Measurements from ENCODE around the gene ILF2.

The ILF2 gene

GRCh38 chr1:153640861-153641260 is 29.9 kb downstream of the ILF2 start:
- TF ChIP-seq TAF1 (IDR thresholded peaks at IDR 0.05; ENCODE audit: borderline replicate concordance, insufficient read depth, low read length) (no peak), FOXP2 (optimal IDR thresholded peaks at IDR 0.05; ENCODE audit: borderline replicate concordance, extremely low read depth, extremely low read length, insufficient read depth) (no peak), POLR2AphosphoS5 (IDR thresholded peaks at IDR 0.05; ENCODE audit: low read depth, low read length) (no peak; the same call in 1 of the 2 replicates)
- TF ChIP-seq, protein P1, sequence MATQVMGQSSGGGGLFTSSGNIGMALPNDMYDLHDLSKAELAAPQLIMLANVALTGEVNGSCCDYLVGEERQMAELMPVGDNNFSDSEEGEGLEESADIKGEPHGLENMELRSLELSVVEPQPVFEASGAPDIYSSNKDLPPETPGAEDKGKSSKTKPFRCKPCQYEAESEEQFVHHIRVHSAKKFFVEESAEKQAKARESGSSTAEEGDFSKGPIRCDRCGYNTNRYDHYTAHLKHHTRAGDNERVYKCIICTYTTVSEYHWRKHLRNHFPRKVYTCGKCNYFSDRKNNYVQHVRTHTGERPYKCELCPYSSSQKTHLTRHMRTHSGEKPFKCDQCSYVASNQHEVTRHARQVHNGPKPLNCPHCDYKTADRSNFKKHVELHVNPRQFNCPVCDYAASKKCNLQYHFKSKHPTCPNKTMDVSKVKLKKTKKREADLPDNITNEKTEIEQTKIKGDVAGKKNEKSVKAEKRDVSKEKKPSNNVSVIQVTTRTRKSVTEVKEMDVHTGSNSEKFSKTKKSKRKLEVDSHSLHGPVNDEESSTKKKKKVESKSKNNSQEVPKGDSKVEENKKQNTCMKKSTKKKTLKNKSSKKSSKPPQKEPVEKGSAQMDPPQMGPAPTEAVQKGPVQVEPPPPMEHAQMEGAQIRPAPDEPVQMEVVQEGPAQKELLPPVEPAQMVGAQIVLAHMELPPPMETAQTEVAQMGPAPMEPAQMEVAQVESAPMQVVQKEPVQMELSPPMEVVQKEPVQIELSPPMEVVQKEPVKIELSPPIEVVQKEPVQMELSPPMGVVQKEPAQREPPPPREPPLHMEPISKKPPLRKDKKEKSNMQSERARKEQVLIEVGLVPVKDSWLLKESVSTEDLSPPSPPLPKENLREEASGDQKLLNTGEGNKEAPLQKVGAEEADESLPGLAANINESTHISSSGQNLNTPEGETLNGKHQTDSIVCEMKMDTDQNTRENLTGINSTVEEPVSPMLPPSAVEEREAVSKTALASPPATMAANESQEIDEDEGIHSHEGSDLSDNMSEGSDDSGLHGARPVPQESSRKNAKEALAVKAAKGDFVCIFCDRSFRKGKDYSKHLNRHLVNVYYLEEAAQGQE (IDR thresholded peaks at IDR 0.05; ENCODE audit: insufficient read depth in 1 of 2, low read depth in 2 of 2, low read length in 2 of 2), result no peak

GRCh38 chr1:153639280-153639679 is 31.5 kb downstream of the ILF2 start:
- no peak for TF ChIP-seq FOXP2 (optimal IDR thresholded peaks at IDR 0.05; ENCODE audit: borderline replicate concordance, extremely low read depth, extremely low read length, insufficient read depth)
- TF ChIP-seq, protein P1 (IDR thresholded peaks at IDR 0.05; ENCODE audit: insufficient read depth in 1 of 2, low read depth in 2 of 2, low read length in 2 of 2), result no peak
- no peak for TF ChIP-seq TAF1 (IDR thresholded peaks at IDR 0.05; ENCODE audit: borderline replicate concordance, insufficient read depth, low read length)
- no peak for TF ChIP-seq POLR2AphosphoS5 (IDR thresholded peaks at IDR 0.05; ENCODE audit: low read depth, low read length)
- no peak for TF ChIP-seq SIN3A (IDR thresholded peaks at IDR 0.05; ENCODE audit: borderline replicate concordance, insufficient read depth, low read length)

- TF ChIP-seq, protein P1 (IDR thresholded peaks at IDR 0.05; ENCODE audit: insufficient read depth in 1 of 2, low read depth in 2 of 2, low read length in 2 of 2), result no peak
- TF ChIP-seq FOXP2 (optimal IDR thresholded peaks at IDR 0.05; ENCODE audit: borderline replicate concordance, extremely low read depth, extremely low read length, insufficient read depth) (no peak), TAF1 (IDR thresholded peaks at IDR 0.05; ENCODE audit: borderline replicate concordance, insufficient read depth, low read length) (no peak), POLR2AphosphoS5 (IDR thresholded peaks at IDR 0.05; ENCODE audit: low read depth, low read length) (no peak), SIN3A (IDR thresholded peaks at IDR 0.05; ENCODE audit: borderline replicate concordance, insufficient read depth, low read length) (no peak)
Measured at GRCh38 chr1:153638261-153638660, 32.5 kb downstream of the ILF2 start.

DNA sequence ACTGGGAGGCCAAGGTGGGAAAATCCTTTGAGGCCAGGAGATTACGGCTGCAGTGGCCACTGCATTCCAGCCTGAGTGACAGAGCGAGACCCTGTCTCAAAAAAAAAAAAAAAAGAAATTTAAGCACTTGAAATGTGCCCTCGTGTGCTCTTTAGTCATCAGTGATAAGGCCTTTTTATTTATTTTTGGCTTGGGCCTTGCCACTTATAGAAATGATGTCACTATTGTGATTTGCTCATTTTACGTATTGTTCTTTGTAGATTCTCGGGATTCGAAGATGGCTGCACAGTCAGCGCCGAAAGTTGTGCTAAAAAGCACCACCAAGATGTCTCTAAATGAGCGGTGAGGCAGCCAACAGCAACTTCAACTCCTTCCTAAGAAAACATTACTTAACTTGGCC is 34.5 kb downstream of the ILF2 start:
- TF ChIP-seq SIN3A (IDR thresholded peaks at IDR 0.05; ENCODE audit: borderline replicate concordance, insufficient read depth, low read length) (no peak), POLR2AphosphoS5 (IDR thresholded peaks at IDR 0.05; ENCODE audit: low read depth, low read length) (no peak), FOXP2 (optimal IDR thresholded peaks at IDR 0.05; ENCODE audit: borderline replicate concordance, extremely low read depth, extremely low read length, insufficient read depth) (no peak), TAF1 (IDR thresholded peaks at IDR 0.05; ENCODE audit: borderline replicate concordance, insufficient read depth, low read length) (no peak)
- TF ChIP-seq, protein P1 (IDR thresholded peaks at IDR 0.05; ENCODE audit: insufficient read depth in 1 of 2, low read depth in 2 of 2, low read length in 2 of 2), result no peak

GRCh38 chr1:153635872-153636271 is 34.9 kb downstream of the ILF2 start:
- TF ChIP-seq TAF1 (IDR thresholded peaks at IDR 0.05; ENCODE audit: borderline replicate concordance, insufficient read depth, low read length) (no peak), POLR2AphosphoS5 (IDR thresholded peaks at IDR 0.05; ENCODE audit: low read depth, low read length) (no peak), SIN3A (IDR thresholded peaks at IDR 0.05; ENCODE audit: borderline replicate concordance, insufficient read depth, low read length) (no peak), FOXP2 (optimal IDR thresholded peaks at IDR 0.05; ENCODE audit: borderline replicate concordance, extremely low read depth, extremely low read length, insufficient read depth) (no peak)
- TF ChIP-seq, protein P1 (IDR thresholded peaks at IDR 0.05; ENCODE audit: insufficient read depth in 1 of 2, low read depth in 2 of 2, low read length in 2 of 2), result no peak
